ENCODE data around the gene RABEP2.
"Not testable (repeated sequence)": the region's sequence is repeated elsewhere in the genome, so short reads cannot be mapped to it uniquely, and the experiment has no call there.

- not testable (repeated sequence) for TF ChIP-seq POLR2A (IDR thresholded peaks at IDR 0.05; ENCODE audit: low read length); GATA1 (IDR thresholded peaks at IDR 0.05; ENCODE audit: low read depth, low read length)
These were observed 1.2 kb upstream of the RABEP2 start for GRCh38 chr16:28926284-28926683.

All from erythroblast (primary cell).